Suprapubic skin (tissue), 4 donors: ENCODE results near the gene DUS2.

Experiments
- POLR2A ChIP-seq, 2 donors: fragments of 450-650 bp; IDR thresholded peaks; one replicate each; pipeline ENCODE4 v1.6.1; 2017; ENCODE audit warnings: antibody characterized with exemption in 2 of 2, mild to moderate bottlenecking in 2 of 2, moderate library complexity in 2 of 2
- POLR2AphosphoS5 ChIP-seq, 3 donors: sonication (generic); formaldehyde crosslinking; IDR thresholded peaks; one replicate each; pipeline ENCODE4 v1.6.1; 2017; ENCODE audit warnings: antibody characterized with exemption in 3 of 3

GRCh38 chr16:68037841-68038597, 14.9 kb downstream of the DUS2 start:
- TF ChIP-seq POLR2A (IDR thresholded peaks at IDR 0.05) (no peak), POLR2AphosphoS5 (IDR thresholded peaks at IDR 0.05) (no peak)
